ENCODE measurements around the gene MCRS1.

- no peak for TF ChIP-seq CTCF (IDR thresholded peaks at IDR 0.05)
- TF ChIP-seq POLR2A (IDR thresholded peaks at IDR 0.05) = no peak
- no peak for TF ChIP-seq EP300 (IDR thresholded peaks at IDR 0.05)
- TF ChIP-seq POLR2AphosphoS5 (IDR thresholded peaks at IDR 0.05) = no peak
Observed at GRCh38 chr12:49578471-49579112, 10.7 kb upstream of the MCRS1 start.

All from upper lobe of left lung (tissue), 4 donors.